ENCODE results near the gene METAP2.
"Not testable (repeated sequence)": the region's sequence is repeated elsewhere in the genome, so short reads cannot be mapped to it uniquely, and the experiment has no call there.

Gene METAP2

DNA sequence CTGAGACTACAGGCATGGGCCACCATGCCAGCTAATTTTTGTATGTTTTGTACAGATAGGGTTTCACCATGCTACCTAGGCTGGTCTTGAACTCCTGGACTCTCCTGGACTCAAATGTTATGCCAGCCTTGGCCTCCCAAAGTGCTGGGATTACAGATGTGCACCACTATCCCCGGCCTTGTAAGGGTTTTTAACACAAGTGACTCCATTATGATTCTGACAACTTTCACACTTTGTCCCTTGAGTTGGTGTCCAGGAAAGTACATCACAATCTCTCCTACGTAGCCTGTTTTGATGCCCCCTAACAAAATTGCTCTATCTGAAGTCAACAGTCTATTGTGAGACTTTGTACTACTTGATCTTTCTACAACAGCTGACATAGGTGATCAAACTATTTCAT is 11.4 kb upstream of the METAP2 start:
- DNase-seq (ENCODE audit: low read depth) = no peak

DNA sequence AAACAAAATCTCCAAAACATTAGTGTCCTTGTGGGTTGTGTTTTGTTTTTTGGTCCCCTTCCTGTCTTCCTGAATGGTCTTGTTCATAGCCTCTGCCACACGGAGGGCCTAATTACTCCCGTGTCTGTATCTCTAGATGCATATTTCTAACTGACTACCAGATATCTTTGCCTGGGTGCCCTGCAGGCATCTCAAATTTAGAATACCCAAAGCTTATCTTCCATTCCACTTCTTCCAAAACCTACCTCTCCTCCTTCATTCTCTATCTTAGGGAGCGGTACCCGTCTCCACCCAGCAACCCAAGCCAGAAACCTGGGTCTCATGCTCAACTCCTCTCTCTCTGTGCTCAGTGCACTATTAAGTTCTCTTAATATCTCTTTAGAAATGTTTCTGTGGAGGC is 10.9 kb upstream of the METAP2 start:
- no peak for DNase-seq (ENCODE audit: low read depth)

DNA sequence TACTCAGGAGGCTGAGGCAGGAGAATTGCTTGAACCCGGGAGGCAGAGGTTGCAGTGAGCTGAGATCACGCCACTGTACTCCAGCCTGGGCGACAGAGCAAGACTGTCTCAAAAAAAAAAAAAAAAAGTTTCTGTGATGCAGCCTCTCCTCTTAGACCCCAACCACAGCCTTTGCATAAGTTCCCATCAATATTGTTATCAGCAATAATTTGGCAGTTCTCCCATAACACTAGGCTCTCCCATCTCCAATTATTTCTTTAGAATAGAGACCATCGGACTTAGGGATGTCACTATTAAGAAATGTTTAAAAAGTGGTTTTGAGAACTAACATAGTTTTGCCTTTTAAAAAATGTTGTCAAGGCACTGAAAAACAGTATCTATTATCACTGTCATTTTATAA is 10.2 kb upstream of the METAP2 start:
- DNase-seq (ENCODE audit: low read depth) = not testable (repeated sequence)

DNA sequence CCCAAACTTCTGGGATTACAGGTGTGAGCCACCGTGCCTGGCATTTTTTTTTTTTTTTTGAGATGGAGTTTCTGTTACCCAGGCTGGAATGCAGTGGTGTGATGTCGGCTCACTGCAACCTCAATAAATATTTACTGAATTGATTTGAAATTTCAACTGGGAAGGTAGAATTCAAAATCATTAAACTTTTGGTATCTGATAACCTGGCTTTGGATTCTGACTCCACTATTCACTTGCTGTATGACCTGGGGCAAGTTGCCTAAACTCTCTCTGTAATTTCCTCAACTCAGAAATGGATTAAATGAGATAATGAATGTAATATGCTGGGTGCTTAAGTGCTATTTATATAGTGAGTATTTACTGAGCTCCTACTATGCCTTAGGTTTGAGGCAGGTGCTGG is 8.7 kb upstream of the METAP2 start:
- no peak for DNase-seq (ENCODE audit: low read depth)

DNA sequence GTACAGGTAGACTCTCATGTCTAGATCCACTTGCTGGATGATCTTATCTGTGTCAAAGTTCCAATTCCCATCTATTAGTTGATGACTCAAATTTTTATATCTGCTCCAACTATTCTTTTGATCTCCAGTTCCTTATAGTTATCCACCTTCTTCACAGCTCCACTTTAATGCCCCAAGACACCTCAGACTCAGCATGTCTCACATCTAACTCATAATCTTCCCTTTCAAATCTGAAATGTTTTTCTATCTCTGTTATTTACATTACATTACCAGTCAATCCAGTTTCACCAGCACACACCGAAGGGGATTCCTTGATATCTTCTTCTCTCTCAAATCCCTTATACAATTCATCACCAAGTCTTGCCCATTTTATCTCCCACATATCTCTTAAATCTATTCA is 3.7 kb upstream of the METAP2 start:
- no peak for DNase-seq (ENCODE audit: low read depth)

GRCh38 chr12:95473231-95473883 is 595 bp upstream of the METAP2 start:
- peak; percentile 55 for DNase-seq (ENCODE audit: low read depth)

GRCh38 chr12:95474660-95474958 is 657 bp downstream of the METAP2 start:
- peak; percentile 21 for DNase-seq (ENCODE audit: low read depth)

DNA sequence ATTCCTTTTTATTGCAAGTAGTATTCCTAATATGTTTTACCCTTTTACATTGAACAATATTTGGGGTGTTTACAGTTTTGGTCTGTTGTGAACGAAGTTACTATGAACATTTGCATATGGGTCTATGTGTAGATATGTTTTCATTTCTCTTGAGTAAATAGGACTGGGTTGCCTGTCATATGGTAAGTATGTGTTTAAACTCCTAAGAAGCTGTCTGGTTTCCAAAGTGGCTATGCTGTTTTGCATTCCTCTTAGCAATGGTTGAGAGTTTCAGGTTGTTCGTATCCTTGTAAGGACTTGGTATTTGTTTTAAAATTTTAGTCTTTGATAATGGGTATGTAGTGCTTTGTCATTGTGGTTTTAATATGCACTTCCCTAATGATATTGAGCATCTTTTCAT is 6.3 kb downstream of the METAP2 start:
- peak; percentile 57 for DNase-seq (ENCODE audit: low read depth)

- no peak for DNase-seq (ENCODE audit: low read depth)
These were observed 7.1 kb downstream of the METAP2 start for GRCh38 chr12:95481072-95481471.

- no peak for DNase-seq (ENCODE audit: low read depth)
These were observed 7.9 kb downstream of the METAP2 start for GRCh38 chr12:95481888-95482287.

GRCh38 chr12:95482564-95482963 is 8.6 kb downstream of the METAP2 start:
- DNase-seq (ENCODE audit: low read depth) = not testable (repeated sequence)

DNA sequence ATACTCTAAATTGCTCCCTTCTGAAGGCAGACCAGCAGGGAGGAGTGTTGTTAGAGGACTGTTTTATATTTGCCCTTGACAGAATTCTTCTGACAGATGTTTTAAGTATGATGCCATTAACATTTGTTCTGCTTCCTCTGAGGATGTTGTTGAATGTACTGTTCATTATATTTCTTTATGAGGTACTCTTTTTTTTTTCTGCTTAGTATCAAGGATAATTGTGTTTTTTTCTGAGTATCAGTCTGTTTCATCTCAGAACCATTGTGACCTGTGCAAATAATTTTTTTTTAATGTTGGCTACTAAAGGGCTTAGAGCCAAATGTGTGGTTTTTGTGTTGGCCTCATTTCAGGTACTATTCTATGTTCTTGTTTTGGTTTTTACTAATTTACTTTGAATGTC is 10.6 kb downstream of the METAP2 start:
- DNase-seq (ENCODE audit: low read depth) = peak; percentile 20

GRCh38 chr12:95487024-95487423 is 13.1 kb downstream of the METAP2 start:
- DNase-seq (ENCODE audit: low read depth) = no peak

DNA sequence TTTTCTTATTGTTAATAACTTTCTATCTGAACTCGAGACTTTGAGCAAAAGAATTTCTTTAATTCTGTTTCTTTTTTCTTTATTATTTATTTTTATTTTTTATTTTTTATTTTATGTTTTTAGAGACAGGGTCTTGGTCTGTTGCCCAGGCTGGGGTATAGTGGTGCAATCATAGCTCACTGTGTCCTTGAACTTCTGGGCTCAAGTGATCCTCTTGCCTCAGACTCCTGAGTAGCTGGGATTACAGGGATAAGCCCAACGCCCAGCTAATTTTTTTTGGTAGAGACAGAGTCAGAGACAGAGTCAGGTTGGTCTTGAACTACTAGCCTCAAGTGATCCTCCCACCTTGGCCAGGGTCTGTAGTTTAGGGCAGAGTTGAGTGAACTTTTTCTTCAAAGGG is 18.5 kb downstream of the METAP2 start:
- no peak for DNase-seq (ENCODE audit: low read depth)

DNA sequence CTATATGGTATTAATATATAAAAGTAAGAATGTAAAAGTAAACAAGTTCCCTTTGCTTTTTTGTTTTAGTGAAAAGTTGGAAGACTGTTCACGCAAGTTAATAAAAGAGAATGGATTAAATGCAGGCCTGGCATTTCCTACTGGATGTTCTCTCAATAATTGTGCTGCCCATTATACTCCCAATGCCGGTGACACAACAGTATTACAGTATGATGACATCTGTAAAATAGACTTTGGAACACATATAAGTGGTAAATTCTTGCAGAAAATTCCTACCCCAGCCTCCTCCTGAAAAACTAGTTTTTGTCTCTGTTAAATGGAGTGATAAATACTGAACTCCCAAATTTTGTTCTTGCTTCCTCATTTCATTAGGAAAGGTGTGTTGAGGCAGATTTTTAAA is 20.9 kb downstream of the METAP2 start:
- no peak for DNase-seq (ENCODE audit: low read depth)

DNA sequence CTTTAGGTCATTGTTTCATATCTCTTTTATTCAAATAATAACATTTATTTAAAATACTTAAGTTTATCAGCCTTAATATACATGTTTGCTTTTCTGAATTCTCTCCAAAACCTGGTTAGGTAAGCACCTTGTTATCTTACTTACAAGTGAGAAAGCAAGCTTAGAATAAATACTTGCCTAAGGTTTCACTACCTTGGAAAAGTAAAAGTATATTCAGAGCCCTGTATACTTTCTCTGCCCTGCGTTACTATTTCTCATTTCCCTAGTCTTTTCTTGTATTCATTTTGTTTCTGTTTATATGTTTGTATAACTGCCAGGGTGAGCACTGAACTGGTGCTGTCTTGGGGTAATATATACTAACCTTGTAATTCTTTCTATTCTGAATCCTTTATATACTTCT is 21.5 kb downstream of the METAP2 start:
- no peak for DNase-seq (ENCODE audit: low read depth)

- DNase-seq (ENCODE audit: low read depth) = no peak
These were observed 23.1 kb downstream of the METAP2 start for GRCh38 chr12:95497031-95497430.

- DNase-seq (ENCODE audit: low read depth) = no peak
These were observed 25.0 kb downstream of the METAP2 start for GRCh38 chr12:95498968-95499367.

- no peak for DNase-seq (ENCODE audit: low read depth)
These were observed 25.8 kb downstream of the METAP2 start for GRCh38 chr12:95499772-95500171.

DNA sequence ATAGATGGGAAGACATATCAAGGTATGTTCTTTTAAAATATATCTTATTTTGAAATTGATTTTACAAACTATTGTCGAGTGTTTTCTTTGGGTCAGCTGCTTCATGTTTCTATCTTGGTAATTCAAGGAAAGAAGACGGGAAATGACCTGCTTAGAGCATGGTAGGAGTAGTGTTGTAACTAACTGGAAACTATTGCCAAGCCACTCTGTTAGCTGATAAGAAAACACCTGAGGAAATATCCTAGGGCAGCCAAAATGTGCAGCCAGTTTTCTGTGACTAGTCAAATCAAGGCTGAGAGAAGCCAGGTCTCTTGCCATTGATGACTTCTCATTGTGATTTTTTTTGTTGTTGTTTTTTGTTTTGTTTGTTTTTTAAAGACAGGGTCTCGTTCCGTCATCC is 30.2 kb downstream of the METAP2 start:
- DNase-seq (ENCODE audit: low read depth) = no peak

DNA sequence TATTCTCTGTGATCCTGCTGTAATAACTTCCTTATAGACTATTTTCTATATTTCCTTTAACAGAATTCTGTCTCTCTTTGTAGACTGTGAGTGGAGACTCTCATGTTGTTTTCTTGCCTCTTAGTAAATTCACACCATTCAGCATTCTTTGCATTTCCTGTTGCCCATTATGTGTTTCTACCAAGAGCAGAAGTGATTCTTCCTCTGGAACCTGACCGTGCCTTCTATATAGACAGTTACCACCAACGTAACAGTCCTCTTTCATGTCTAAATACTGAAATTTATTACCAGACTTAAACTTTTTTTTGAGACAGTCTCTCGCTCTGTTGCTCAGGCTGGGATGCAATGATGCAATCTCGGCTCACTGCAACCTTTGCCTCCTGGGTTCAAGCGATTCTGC is 31.1 kb downstream of the METAP2 start:
- DNase-seq (ENCODE audit: low read depth) = no peak

- no peak for DNase-seq (ENCODE audit: low read depth)
These were observed 33.0 kb downstream of the METAP2 start for GRCh38 chr12:95506707-95507523.

GRCh38 chr12:95509300-95509699 is 35.3 kb downstream of the METAP2 start:
- no peak for DNase-seq (ENCODE audit: low read depth)

GRCh38 chr12:95511977-95512376 is 38.0 kb downstream of the METAP2 start:
- no peak for DNase-seq (ENCODE audit: low read depth)
